Inferior parietal cortex (tissue), 1 donor: ENCODE data around the gene VPS25.

ENCODE experiments used
- DNase-seq: peaks from one replicate; pipeline ENCODE4 v3.0.0-alpha.2; 2016; ENCODE audit errors: extremely low spot score

Gene VPS25

DNA sequence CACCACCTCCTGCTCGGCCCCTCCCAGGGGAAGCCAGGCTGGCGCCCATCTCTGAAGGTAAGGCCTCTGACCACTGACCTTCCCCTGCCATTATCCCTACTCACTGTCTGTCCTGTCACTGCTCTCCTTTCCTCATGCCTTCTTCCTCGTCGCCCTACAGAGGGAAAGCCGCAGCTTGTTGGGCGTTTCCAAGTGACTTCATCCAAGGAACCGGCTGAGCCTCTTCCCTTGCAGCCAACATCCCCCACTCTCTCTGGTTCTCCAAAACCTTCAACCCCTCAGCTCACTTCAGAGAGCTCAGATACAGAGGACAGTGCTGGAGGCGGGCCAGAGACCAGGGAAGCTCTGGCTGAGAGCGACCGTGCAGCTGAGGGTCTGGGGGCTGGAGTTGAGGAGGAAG, 22.2 kb downstream of the VPS25 start:
- no peak for DNase-seq

DNA sequence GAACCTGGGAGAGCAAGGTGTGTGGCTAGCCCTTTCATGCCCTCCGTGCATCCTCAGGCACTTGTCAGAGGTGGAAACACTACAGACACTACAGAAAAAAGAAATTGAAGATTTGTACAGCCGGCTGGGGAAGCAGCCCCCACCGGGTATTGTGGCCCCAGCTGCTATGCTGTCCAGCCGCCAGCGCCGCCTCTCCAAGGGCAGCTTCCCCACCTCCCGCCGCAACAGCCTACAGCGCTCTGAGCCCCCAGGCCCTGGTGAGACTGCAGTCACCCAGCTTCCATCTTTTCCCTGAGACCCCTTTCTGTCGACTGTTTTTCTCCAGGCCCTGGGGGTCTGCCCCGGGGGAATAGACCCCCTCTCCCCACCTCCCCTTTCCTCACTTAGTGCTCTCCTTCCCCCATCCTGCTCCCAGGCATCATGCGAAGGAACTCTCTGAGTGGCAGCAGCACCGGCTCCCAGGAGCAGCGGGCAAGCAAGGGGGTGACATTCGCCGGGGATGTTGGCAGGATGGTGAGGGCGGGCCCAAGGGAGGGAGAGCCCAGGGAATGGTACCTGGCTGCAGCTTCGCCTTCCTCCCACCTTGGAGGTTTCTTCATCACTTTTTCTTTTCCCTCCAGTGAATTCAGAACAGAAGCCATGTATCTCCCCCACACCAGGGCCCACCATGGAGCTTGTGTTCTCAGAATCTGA, 23.0 kb downstream of the VPS25 start:
- no peak for DNase-seq

- DNase-seq: no peak
These were observed 24.1 kb downstream of the VPS25 start for GRCh38 chr17:42797067-42798007.

DNA sequence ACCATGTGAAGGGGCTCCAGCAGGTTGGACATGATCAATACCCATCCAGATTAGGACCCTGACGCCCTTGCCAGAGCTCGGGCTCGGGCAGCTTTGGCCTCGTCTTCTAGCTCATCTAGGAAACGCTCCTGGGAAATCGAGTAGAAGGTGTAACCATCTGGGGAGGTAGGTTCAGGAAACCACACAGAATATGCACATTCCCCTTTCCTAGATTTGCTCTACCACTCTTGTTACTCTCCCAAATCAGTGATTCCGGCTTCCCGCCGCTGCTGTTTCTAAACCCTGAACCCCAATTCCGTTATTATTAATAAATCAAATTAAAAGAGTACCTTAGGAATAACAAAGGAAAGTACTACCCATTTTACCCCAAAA, 24.7 kb downstream of the VPS25 start:
- DNase-seq: no peak

DNA sequence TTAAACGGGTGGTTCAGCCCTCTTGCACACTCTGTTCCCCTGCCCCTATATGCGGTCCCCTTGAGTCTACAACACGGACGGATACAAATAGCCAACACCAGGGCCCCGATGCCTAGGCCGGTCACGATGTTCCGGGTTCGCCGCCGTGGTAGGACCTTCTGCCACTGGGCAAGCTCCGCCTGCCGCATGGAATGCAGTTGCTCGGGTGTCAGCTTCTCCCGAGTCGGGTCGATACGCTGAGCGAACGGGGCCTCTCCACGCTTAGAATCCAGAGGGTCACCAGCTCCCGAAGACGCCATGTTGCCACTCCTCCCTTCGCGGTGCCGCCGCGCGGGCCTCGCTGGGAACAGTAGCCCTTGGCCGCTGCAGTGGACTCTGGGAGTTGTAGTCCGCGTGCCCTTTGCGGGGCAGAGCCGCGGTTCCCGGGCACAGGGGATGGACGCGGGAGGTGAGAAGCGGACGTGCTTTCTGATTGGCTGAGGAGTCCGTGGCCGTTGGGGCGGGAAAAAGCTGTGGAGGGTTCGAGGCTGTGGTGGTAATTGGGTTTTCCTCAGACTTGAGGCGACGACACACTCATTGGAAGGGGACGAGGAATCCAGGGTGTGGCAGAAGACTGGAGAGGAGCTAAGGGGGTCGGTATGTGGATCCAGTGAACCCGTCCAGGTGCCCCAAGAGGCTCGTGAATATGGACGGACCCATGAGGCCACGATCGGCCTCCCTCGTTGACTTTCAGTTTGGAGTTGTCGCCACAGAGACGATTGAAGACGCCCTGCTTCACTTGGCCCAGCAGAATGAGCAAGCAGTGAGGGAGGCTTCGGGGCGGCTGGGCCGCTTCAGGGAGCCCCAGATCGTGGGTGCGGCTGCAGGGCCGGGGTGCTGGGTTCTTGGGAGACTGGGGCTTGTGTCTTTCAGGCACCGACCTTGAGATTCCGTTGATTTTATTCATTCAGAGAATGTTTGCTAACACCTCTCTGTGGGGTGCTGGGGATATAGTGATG, 25.4 kb downstream of the VPS25 start, which contains the start of the genes CNTD1 and COA3:
Gene CNTD1 (plus strand): TSS at position 479 of the 998 bp plus-strand sequence. CDS start 207 bp downstream, at position 686.
Gene COA3 (minus strand): TSS at position 322 of the 998 bp plus-strand sequence. CDS start 23 bp downstream, at position 299.
- DNase-seq: peak; percentile 86

DNA sequence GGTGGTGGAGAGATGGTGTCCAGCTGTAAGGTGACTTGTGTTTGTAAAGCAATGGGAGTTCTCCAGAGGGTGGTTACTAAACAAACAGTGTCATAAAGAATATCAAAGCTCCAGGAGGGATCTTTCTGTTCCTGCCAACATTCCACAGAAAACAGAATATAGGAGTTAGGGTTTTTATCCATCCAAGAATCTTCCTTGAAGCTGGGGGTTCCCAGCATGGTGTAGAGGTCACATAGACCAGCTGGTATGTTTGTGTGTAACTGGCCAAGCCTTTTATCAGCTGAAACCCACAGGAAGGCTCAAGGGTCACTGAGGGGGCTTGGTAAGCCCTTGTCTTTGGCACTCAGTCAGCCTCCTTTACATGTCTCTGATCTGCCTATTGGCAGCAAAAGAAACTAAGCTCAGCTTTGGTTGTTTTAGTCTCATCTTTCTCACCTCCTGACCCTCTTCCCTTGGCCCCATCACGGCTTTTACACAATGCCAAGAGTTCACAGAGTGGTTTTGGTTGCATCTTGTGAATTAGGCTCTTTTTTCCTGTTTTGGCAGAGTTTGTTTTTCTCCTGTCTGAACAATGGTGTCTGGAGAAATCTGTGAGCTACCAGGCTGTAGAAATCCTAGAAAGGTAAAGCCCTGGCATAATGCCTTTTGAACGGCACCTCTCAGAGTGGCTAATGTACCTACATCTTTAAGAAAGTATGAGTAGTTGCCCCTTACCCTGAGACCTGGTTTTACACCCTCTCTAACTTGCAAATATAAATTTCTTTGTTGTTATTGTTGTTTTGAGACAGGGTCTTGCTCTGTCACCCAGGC, 30.0 kb downstream of the VPS25 start:
- no peak for DNase-seq

GRCh38 chr17:42804918-42805367, 31.7 kb downstream of the VPS25 start:
- DNase-seq: no peak

DNA sequence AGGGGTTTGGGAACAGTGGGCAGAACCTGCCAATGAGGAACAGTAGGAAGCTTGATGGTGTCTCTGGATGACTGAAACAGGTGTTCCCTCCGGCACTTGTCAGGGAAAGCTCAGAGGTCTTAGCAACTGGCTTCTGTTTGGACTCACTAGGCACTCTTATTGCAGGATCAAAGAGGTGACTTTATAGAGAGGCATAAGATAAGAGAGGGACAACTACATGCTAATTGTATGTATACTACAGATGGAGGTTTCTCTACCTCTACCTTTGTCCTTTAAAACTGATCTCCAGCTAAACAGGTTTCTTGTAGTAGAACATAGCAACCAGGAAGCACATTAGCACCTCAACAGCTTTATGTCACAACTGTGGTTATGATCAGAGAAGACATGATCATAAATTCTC, 33.0 kb downstream of the VPS25 start:
- no peak for DNase-seq

- peak; percentile 61 for DNase-seq
These were observed 36.0 kb downstream of the VPS25 start for GRCh38 chr17:42809250-42809649.

GRCh38 chr17:42814633-42815399, 41.6 kb downstream of the VPS25 start:
- DNase-seq: peak; percentile 13

DNA sequence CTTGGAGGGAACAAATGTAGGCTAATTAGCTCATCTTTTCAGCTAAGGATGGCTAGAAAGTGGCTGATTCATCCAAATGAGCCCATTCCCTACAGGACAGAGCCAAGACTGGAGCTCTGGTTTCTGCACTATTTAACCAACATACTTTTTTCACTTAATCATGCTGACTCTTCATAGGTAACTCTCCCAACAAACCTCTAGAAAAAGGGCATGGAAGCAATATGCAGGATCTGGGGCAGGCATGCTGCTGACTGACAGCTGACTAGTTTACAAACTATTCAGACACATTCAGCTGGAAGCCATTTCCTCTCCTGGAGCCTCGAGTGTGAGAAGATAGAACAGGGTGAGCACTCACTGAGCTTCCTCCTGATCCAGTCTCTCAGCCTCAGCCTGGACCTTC, 44.6 kb downstream of the VPS25 start:
- no peak for DNase-seq

DNA sequence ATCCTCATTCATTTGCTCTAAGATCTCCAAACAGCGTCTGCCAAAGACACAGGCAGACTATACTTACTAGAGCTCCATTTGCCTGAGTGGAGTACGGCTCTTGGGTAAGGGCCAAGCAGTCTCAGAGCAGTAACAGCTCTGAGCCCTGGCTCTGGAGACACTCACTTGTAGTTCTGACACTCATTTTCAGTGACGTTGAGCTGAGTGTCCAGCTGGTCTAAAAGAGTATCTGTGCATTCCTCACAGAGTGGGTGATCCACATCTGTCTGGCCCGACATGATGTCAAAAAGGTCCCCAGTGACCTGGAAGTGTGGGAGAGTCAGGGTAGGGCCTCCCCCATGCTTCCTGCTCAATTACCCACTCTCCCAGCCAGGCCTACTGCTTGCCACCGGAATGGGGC, 45.1 kb downstream of the VPS25 start:
- no peak for DNase-seq

GRCh38 chr17:42819939-42820535, 46.8 kb downstream of the VPS25 start:
- DNase-seq: no peak

- DNase-seq: no peak
These were observed 47.9 kb downstream of the VPS25 start for GRCh38 chr17:42821176-42821575.

DNA sequence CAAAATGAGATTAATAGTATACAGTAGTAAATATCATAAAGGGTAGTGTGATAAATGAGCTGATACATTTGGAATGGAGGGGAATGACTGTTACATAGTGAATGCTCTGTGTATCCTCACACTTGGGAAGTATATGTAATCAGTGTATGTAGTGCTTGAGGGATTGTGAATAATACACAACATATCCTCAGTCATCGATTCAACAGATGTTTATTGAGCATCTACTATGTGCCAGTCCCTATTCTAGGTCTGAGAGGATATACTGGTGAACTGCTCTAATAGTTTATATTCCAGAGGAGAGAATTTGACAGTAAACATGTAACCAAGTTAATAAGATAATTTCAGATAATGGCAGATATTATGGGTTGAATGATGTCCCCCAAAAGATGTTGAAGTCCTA, 54.2 kb downstream of the VPS25 start:
- DNase-seq: no peak
